Osteocyte (in vitro differentiated cells): Measurements from ENCODE around the gene NLRC5. TPM values are rescaled to one million over a fixed set of nuclear protein-coding genes. Genes with fewer than 3 reads are reported as not detected.

Experiments
- DNase-seq: peaks from one replicate; pipeline ENCODE4 v3.0.0; 2021; ENCODE audit warnings: mixed read lengths; ENCODE audit not compliant: unreplicated experiment; ENCODE audit errors: extremely low spot score
- H3K27ac Mint-ChIP-seq: one replicate; pipeline ENCODE4 v1.8.0; 2021; ENCODE audit warnings: mild to moderate bottlenecking, mixed read lengths; ENCODE audit not compliant: unreplicated experiment
- H3K27me3 Mint-ChIP-seq: one replicate; pipeline ENCODE4 v1.8.0; 2021; ENCODE audit warnings: mixed read lengths; ENCODE audit not compliant: unreplicated experiment
- H3K36me3 Mint-ChIP-seq: one replicate; pipeline ENCODE4 v1.8.0; 2021; ENCODE audit warnings: mixed read lengths; ENCODE audit not compliant: unreplicated experiment
- H3K4me1 Mint-ChIP-seq: one replicate; pipeline ENCODE4 v1.8.0; 2021; ENCODE audit warnings: mixed read lengths; ENCODE audit not compliant: unreplicated experiment
- H3K4me3 Mint-ChIP-seq: one replicate; pipeline ENCODE4 v1.8.0; 2021; ENCODE audit warnings: mild to moderate bottlenecking, moderate library complexity, mixed read lengths; ENCODE audit not compliant: unreplicated experiment
- H3K9me3 Mint-ChIP-seq: one replicate; pipeline ENCODE4 v1.8.0; 2021; ENCODE audit warnings: mixed read lengths; ENCODE audit not compliant: unreplicated experiment
- long read RNA-seq: library from polyadenylated mRNA; unstranded; transcript quantifications from one replicate; pipeline ENCODE4 v2.0.0, GENCODE V29; 2021
- total RNA-seq: library from RNA; stranded (reverse); gene quantifications from 2 replicates; pipeline ENCODE4 v1.2.1, GENCODE V29; 2021
- TF ChIP-seq, protein P1 (sequence below): fragments of 200-600 bp; sonication (generic); IDR thresholded peaks from 2 replicates; pipeline ENCODE4 v1.5.0; 2021; ENCODE audit warnings: antibody characterized with exemption, mild to moderate bottlenecking, moderate library complexity

NLRC5 gene, protein sequence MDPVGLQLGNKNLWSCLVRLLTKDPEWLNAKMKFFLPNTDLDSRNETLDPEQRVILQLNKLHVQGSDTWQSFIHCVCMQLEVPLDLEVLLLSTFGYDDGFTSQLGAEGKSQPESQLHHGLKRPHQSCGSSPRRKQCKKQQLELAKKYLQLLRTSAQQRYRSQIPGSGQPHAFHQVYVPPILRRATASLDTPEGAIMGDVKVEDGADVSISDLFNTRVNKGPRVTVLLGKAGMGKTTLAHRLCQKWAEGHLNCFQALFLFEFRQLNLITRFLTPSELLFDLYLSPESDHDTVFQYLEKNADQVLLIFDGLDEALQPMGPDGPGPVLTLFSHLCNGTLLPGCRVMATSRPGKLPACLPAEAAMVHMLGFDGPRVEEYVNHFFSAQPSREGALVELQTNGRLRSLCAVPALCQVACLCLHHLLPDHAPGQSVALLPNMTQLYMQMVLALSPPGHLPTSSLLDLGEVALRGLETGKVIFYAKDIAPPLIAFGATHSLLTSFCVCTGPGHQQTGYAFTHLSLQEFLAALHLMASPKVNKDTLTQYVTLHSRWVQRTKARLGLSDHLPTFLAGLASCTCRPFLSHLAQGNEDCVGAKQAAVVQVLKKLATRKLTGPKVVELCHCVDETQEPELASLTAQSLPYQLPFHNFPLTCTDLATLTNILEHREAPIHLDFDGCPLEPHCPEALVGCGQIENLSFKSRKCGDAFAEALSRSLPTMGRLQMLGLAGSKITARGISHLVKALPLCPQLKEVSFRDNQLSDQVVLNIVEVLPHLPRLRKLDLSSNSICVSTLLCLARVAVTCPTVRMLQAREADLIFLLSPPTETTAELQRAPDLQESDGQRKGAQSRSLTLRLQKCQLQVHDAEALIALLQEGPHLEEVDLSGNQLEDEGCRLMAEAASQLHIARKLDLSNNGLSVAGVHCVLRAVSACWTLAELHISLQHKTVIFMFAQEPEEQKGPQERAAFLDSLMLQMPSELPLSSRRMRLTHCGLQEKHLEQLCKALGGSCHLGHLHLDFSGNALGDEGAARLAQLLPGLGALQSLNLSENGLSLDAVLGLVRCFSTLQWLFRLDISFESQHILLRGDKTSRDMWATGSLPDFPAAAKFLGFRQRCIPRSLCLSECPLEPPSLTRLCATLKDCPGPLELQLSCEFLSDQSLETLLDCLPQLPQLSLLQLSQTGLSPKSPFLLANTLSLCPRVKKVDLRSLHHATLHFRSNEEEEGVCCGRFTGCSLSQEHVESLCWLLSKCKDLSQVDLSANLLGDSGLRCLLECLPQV (N-terminal part only)
- 21.1 and 24.7 TPM in 2 replicates for total RNA-seq
- long read RNA-seq, partial matches to known transcripts: 5 of 14 reads
- long read RNA-seq, other reads (novel, unspliced or antisense): 7 of 14 reads

DNA sequence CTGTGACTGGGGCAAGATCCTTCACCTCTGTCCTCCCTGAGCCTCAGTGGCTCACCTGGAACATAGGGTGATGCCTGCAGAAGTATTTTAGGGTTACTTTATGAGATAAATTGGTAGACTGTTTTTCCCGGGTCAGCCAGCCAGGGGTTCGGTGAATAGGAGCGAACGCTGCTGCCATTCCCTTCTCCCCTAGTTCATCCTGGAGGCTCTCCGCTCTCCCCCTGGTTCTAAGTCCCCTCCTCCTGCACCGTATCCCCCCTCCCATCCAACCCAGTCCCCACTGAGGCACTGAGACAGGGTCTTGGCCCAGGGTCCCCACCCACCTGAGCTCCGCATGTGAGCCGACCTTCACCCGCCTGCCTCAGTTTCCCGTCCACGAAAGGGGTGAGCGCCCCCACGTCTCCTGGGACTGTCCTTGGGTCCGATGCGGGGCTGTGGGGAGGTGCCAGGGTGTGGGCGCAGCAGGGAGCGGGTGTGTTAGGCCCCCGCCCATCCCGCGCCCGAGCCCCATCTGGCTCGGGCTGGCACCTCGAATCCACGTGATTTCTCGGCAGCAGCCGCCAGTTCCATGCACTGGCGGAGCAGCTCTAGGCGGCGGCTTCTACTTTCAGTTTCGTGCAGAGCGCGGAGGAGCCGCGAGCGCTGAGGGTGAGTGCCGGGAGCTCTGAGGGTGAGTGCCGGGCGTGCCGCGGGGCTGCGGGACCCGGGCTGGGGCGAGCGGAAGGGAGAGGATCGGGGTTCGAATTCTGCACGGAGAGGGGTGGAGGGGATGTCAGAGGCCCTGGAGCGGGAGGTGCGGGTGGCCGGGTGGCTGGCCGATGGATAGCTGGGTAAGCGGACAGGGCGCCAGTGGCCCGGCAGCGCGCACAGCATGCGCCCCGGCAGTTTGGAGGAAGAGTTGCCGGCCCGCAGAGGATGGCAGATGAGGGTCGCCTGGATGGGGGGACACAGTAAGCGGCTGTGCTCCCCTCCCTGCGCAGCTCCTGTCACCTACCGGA, at the start of gene NLRC5:
TSS of gene NLRC5 (plus strand) at position 610 of the 998 bp plus-strand sequence. CDS start 31,156 bp downstream, outside the sequence.
- DNase-seq: peak; percentile 94
- TF ChIP-seq, protein P1, sequence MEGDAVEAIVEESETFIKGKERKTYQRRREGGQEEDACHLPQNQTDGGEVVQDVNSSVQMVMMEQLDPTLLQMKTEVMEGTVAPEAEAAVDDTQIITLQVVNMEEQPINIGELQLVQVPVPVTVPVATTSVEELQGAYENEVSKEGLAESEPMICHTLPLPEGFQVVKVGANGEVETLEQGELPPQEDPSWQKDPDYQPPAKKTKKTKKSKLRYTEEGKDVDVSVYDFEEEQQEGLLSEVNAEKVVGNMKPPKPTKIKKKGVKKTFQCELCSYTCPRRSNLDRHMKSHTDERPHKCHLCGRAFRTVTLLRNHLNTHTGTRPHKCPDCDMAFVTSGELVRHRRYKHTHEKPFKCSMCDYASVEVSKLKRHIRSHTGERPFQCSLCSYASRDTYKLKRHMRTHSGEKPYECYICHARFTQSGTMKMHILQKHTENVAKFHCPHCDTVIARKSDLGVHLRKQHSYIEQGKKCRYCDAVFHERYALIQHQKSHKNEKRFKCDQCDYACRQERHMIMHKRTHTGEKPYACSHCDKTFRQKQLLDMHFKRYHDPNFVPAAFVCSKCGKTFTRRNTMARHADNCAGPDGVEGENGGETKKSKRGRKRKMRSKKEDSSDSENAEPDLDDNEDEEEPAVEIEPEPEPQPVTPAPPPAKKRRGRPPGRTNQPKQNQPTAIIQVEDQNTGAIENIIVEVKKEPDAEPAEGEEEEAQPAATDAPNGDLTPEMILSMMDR: no peak
- peaks cover 54% of the 10 kb centered on the region for H3K4me1 Mint-ChIP-seq
- H3K4me3 Mint-ChIP-seq: peak within 1 kb of the TSS; percentile 98
- peak within 1 kb of the TSS; percentile 96 for H3K27ac Mint-ChIP-seq
- H3K27me3 Mint-ChIP-seq: no peaks in the 10 kb centered on the region
- H3K9me3 Mint-ChIP-seq: no peaks in the 10 kb centered on the region
- no peaks in the 10 kb centered on the region for H3K36me3 Mint-ChIP-seq

GRCh38 chr16:56939801-56940200, 49.6 kb upstream of the NLRC5 start:
- Mint-ChIP-seq H3K36me3 (peaks cover 80% of the 10 kb centered on the region), H3K27ac (peak overlapping the region; percentile 10), H3K4me3 (no peak overlapping the region), H3K4me1 (peaks cover 69% of the 10 kb centered on the region), H3K9me3 (no peaks in the 10 kb centered on the region), H3K27me3 (no peaks in the 10 kb centered on the region)
- TF ChIP-seq, protein P1: no peak
- DNase-seq: no peak

- TF ChIP-seq, protein P1: no peak
- Mint-ChIP-seq H3K4me3 (no peak overlapping the region), H3K9me3 (no peaks in the 10 kb centered on the region), H3K4me1 (peaks cover 67% of the 10 kb centered on the region), H3K36me3 (peaks cover 70% of the 10 kb centered on the region), H3K27ac (no peak overlapping the region), H3K27me3 (no peaks in the 10 kb centered on the region)
- DNase-seq: no peak
These were observed 48.3 kb upstream of the NLRC5 start for GRCh38 chr16:56941092-56941491.

DNA sequence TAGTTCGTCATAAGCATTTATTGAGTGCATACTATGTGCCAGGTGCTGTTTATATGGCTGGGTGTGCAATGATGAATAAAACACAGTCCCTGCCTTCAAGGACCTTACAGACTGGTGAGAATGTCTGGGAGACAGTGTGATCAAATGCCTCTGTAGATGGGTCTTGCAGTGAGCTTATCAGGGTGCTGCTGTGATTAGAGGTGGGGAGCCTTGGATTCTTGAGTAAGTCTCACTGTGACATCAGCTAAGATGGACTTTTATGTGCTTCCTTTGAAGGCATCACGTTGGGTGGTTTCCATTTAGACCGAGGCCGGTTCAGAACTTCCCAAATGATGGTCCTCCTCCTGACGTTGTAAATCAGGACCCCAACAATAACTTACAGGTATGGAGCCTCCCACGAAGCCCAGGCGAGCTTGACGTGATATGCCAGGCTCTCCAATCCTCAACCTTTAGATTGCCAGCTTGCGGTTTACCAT, 47.5 kb upstream of the NLRC5 start:
- no peak for DNase-seq
- Mint-ChIP-seq H3K4me3 (no peak overlapping the region), H3K27me3 (no peaks in the 10 kb centered on the region), H3K9me3 (no peaks in the 10 kb centered on the region), H3K27ac (no peak overlapping the region), H3K4me1 (peaks cover 63% of the 10 kb centered on the region), H3K36me3 (peaks cover 65% of the 10 kb centered on the region)
- TF ChIP-seq, protein P1: no peak
